ENCODE data around the gene CCDC126. TPM values are rescaled to one million over a fixed set of nuclear protein-coding genes. Genes with fewer than 3 reads are reported as not detected.
A peak's percentile ranks its signal among the peaks of the same experiment; 100 is the strongest.

CCDC126 gene
- total and polyA plus RNA-seq, 2 of the 8 experiments (the other 6 are each of a cell fraction or from before 2014, with no cell fraction given): 1.4 to 5.3 TPM

DNA sequence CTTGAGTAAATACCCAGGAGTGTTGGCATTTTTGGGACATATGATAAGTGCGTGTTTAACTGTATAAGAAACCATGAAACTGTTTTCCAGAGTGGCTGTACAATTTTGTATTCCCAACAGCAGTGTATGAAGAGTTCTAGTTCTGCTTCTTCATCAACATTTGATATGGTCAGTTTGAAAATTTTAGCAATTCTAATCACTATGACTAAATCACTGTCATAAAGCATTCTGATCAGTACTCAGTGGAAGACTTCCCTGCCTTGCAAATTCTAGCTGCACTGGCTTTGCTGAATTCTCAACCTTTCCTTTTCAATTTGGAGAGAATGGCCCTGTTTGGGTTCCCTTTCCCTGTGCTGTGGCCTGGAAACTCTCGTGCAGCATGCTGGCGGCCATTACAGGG lies 64.2 kb downstream of the CCDC126 start:
- Histone ChIP-seq H3K27ac (ENCODE audit: low read depth, low read length) (peak overlapping the region; percentile 37; the same call in 1 of the 2 replicates), H4K91ac (replicated peaks; ENCODE audit: insufficient read length, low read length) (no peak overlapping the region), H3K14ac (ENCODE audit: insufficient read length) (no peak overlapping the region), H2AK5ac (ENCODE audit: low read depth, low read length) (no peak overlapping the region), H3K23ac (ENCODE audit: insufficient read length) (no peak overlapping the region), H2BK12ac (ENCODE audit: low read depth, low read length) (no peak overlapping the region), H3K4me3 (ENCODE audit: extremely low read depth in 1 of 4, insufficient read depth in 2 of 4, low read depth in 3 of 4, low read length in 4 of 4) (no peak overlapping the region), H2AFZ (ENCODE audit: low read length) (peak overlapping the region; percentile 59; the same call in 1 of the 2 replicates), H3K56ac (replicated peaks; ENCODE audit: insufficient read length, low read depth, low read length) (no peak overlapping the region), H2BK15ac (ENCODE audit: low read length) (no peak overlapping the region), H2BK5ac (ENCODE audit: low read depth, low read length) (no peak overlapping the region), H3K79me1 (ENCODE audit: low read depth, low read length) (no peaks in the 10 kb centered on the region), H2BK120ac (replicated peaks; ENCODE audit: low read depth, low read length) (peak overlapping the region; percentile 24), H3K79me2 (ENCODE audit: control insufficient read depth in 1 of 2, insufficient read depth in 2 of 2, low read length in 2 of 2) (no peaks in the 10 kb centered on the region), H4K5ac (ENCODE audit: insufficient read length, low read depth, low read length) (no peak overlapping the region), H3K9ac (replicated peaks in 1 of 4; ENCODE audit: extremely low read depth in 1 of 4, low read depth in 3 of 4, low read length in 3 of 4) (no peak overlapping the region), H4K8ac (ENCODE audit: extremely low read depth, insufficient read depth, low read length) (no peak overlapping the region), H3K36me3 (ENCODE audit: control insufficient read depth in 2 of 4, insufficient read depth in 4 of 4, low read length in 3 of 4) (no peaks in the 10 kb centered on the region), H3K4me2 (ENCODE audit: insufficient read depth in 1 of 2, low read depth in 2 of 2, low read length in 2 of 2) (no peak overlapping the region), H4K20me1 (replicated peaks in 1 of 2; ENCODE audit: control insufficient read depth in 1 of 2, insufficient read depth in 2 of 2, low read length in 2 of 2) (no peaks in the 10 kb centered on the region), H2BK20ac (ENCODE audit: low read length) (peak overlapping the region; percentile 93; the same call in 1 of the 2 replicates), H3K18ac (ENCODE audit: extremely low read depth, low read length) (no peak overlapping the region), H3K9me3 (ENCODE audit: insufficient read depth in 2 of 2, low read depth in 1 of 2, low read length in 1 of 2) (no peaks in the 10 kb centered on the region), H3K23me2 (ENCODE audit: low read depth, low read length) (peaks cover 2% of the 10 kb centered on the region; the same call in 1 of the 2 replicates), H3K4ac (replicated peaks; ENCODE audit: insufficient read length, low read depth, low read length) (no peak overlapping the region), H3K4me1 (replicated peaks in 1 of 4; ENCODE audit: control insufficient read depth in 3 of 4, insufficient read depth in 4 of 4, low read length in 3 of 4) (peaks cover 6 to 16% (median 12%) of the 10 kb centered on the region in 4 experiments), H3K27me3 (replicated peaks in 1 of 4; ENCODE audit: control insufficient read depth in 3 of 4, extremely low read depth in 1 of 4, insufficient read depth in 3 of 4, low read length in 3 of 4) (no peaks in the 10 kb centered on the region)
- POLR2A ChIA-PET (ENCODE audit: partially characterized antibody): interaction anchor here (0.7 to 3.9 kb wide), 3 partner anchors 17 to 48 kb away, joined by 3 to 27 read pairs (median 3); partner anchors contain the start of genes FAM221A and STK31
- FAIRE-seq (no peak), DNase-seq (ENCODE audit: low read depth in 1 of 2, low spot score in 2 of 2) (no peak)
- WGBS, 2 experiments (ENCODE audit: extremely low coverage in 1 of 2, insufficient coverage in 1 of 2, insufficient read length in 1 of 2, insufficient replicate concordance in 2 of 2, low coverage in 1 of 2, low lambda C conversion rate in 2 of 2, missing lambda C conversion rate in 1 of 2): 93% methylated on average over 3 of the region's 3 CpGs; no CpG with 5 or more reads in 1 of the 2 experiments
- CTCF ChIA-PET (ENCODE audit: partially characterized antibody): interaction anchor here (1.0 to 2.2 kb wide), 8 partner anchors 16 to 57 kb away, joined by 3 to 11 read pairs (median 6); partner anchors contain the start of gene FAM221A
- TF ChIP-seq SUZ12 (IDR thresholded peaks at IDR 0.05; ENCODE audit: low read length) (no peak), YY1 (IDR thresholded peaks at IDR 0.05; ENCODE audit: low read depth, low read length) (peak; percentile 83), RAD21 (IDR thresholded peaks at IDR 0.05 in 1 of 2, conservative IDR thresholded peaks at IDR 0.05 in 1 of 2; ENCODE audit: low read depth in 2 of 2, low read length in 2 of 2) (no peak), ZNF274 (IDR thresholded peaks at IDR 0.05; ENCODE audit: borderline replicate concordance, extremely low read depth, low read length) (no peak), SP2 (IDR thresholded peaks at IDR 0.05; ENCODE audit: low read length) (no peak), TAF7 (optimal IDR thresholded peaks at IDR 0.05; ENCODE audit: borderline replicate concordance, low read depth, low read length) (no peak), MAFK (IDR thresholded peaks at IDR 0.05; ENCODE audit: low read depth, low read length) (no peak), GTF2F1 (IDR thresholded peaks at IDR 0.05; ENCODE audit: borderline replicate concordance, low read depth, low read length) (no peak)
